GM12878 (cell line): ENCODE results near the gene ST7. TPM values are rescaled to one million over a fixed set of nuclear protein-coding genes. Genes with fewer than 3 reads are reported as not detected.

Experiments used
- ATAC-seq: fragments of 200-7000 bp; cut with Tn5 transposase; 3 replicates; pipeline ENCODE4 v1.9.1; 2020; ENCODE audit warnings: mild to moderate bottlenecking, moderate library complexity
- BruUV-seq: library from RNA; stranded (reverse); fragments of 400-500 nt; replicated peaks from 2 replicates; lab custom pipeline; 2021; lab: Mats Ljungman, UMichigan
- CTCF ChIA-PET: fragments of 300-600 bp; sonication (Branson Sonifier 250); formaldehyde crosslinking; extraction: SDS; loops from one replicate; lab custom pipeline; 2021; ENCODE audit warnings: inconsistent platforms; lab: Yijun Ruan, JAX
- POLR2A ChIA-PET: fragments of 350-600 bp; formaldehyde crosslinking; extraction: SDS; loops from one replicate; lab custom pipeline; 2021; ENCODE audit warnings: inconsistent platforms; lab: Charles Lee
- RAD21 ChIA-PET: fragments of 300-600 bp; sonication (Branson Sonifier 250); formaldehyde crosslinking; loops from one replicate; lab custom pipeline; 2023; ENCODE audit warnings: antibody characterized with exemption; ENCODE audit not compliant: unreplicated experiment; lab: Charles Lee
- SMC1A ChIA-PET: fragments of 300-600 bp; sonication (Branson Sonifier 250); formaldehyde crosslinking; loops from one replicate; lab custom pipeline; 2023; ENCODE audit not compliant: unreplicated experiment, uncharacterized antibody; lab: Charles Lee
- DNase-seq: peaks from one replicate; pipeline ENCODE4 v3.0.0-alpha.2; 2011; ENCODE audit warnings: low read depth, low spot score
- FAIRE-seq: peaks from 3 replicates; lab custom pipeline; 2011; peaks lifted over from hg19 to GRCh38; lab: Jason Lieb, UNC
- H2AFZ ChIP-seq: 2 replicates; pipeline ENCODE4 v1.6.0; 2011; ENCODE audit warnings: low read depth, low read length, control low read depth; ENCODE audit not compliant: control insufficient read depth
- H3K27ac ChIP-seq: 2 replicates; pipeline ENCODE4 v1.5.1; 2011; ENCODE audit warnings: control low read depth; ENCODE audit not compliant: control insufficient read depth, insufficient read depth
- H3K27me3 ChIP-seq, 2 experiments: replicated peaks in 1 of 2; 2 replicates each; pipeline versions ENCODE4 v1.6.0 to v1.6.1; 2011; ENCODE audit warnings: low read length in 1 of 2; ENCODE audit not compliant: control insufficient read depth in 2 of 2, insufficient read depth in 2 of 2
- H3K36me3 ChIP-seq, 2 experiments: 2 replicates each; pipeline ENCODE4 v1.5.1; 2011; ENCODE audit warnings: low read length in 1 of 2; ENCODE audit not compliant: control insufficient read depth in 2 of 2, insufficient read depth in 2 of 2
- H3K4me1 ChIP-seq: 2 replicates; pipeline ENCODE4 v1.6.1; 2011; ENCODE audit warnings: mild to moderate bottlenecking, low read length, moderate library complexity, mixed read lengths; ENCODE audit not compliant: control insufficient read depth, insufficient read depth
- H3K4me2 ChIP-seq: 2 replicates; pipeline ENCODE4 v1.6.0; 2011; ENCODE audit warnings: control low read depth; ENCODE audit not compliant: control insufficient read depth, insufficient read depth
- H3K4me3 ChIP-seq: fragments of 200-600 bp; sonication (generic); 2 replicates; pipeline ENCODE4 v1.5.1; 2016
- H3K79me2 ChIP-seq: 2 replicates; pipeline ENCODE4 v1.6.0; 2011; ENCODE audit warnings: low read length; ENCODE audit not compliant: control insufficient read depth, insufficient read depth
- H3K9ac ChIP-seq: 2 replicates; pipeline ENCODE4 v1.8.0; 2011; ENCODE audit warnings: low read length, control low read depth, mixed read lengths; ENCODE audit not compliant: control insufficient read depth, insufficient read depth
- H3K9me3 ChIP-seq: replicated peaks from 3 replicates; pipeline ENCODE4 v1.5.1; 2011; ENCODE audit warnings: mild to moderate bottlenecking, low read length; ENCODE audit not compliant: control insufficient read depth, insufficient read depth
- H4K20me1 ChIP-seq: 2 replicates; pipeline ENCODE4 v1.6.0; 2011; ENCODE audit not compliant: control insufficient read depth, insufficient read depth
- CBFB ChIP-seq: IDR thresholded peaks from 2 replicates; pipeline ENCODE4 v1.6.1; 2016; ENCODE audit warnings: antibody characterized with exemption, low read depth
- CBX3 ChIP-seq: fragments of 200-600 bp; sonication (generic); IDR thresholded peaks from 2 replicates; pipeline ENCODE4 v1.6.1; 2016; ENCODE audit warnings: low read depth, borderline replicate concordance
- CBX5 ChIP-seq: sonication (generic); IDR thresholded peaks from 2 replicates; pipeline ENCODE4 v1.6.1; 2016; ENCODE audit warnings: low read depth, moderate library complexity, mild to moderate bottlenecking, inconsistent platforms
- E2F4 ChIP-seq: IDR thresholded peaks from 2 replicates; pipeline ENCODE4 v1.6.1; 2012; ENCODE audit warnings: low read depth, low read length, improper control_type of control experiment
- IRF3 ChIP-seq: fragments of 450-650 bp; IDR thresholded peaks from 2 replicates; pipeline ENCODE4 v1.6.1; 2014; ENCODE audit warnings: mild to moderate bottlenecking
- MYC ChIP-seq: IDR thresholded peaks from 2 replicates; pipeline ENCODE4 v1.6.1; 2011; ENCODE audit warnings: mild to moderate bottlenecking, low read length, moderate library complexity, inconsistent platforms; ENCODE audit not compliant: insufficient read depth, insufficient replicate concordance, insufficient read length, severe bottlenecking
- NRF1 ChIP-seq: conservative IDR thresholded peaks from 2 replicates; pipeline ENCODE4 v1.6.1; 2011; ENCODE audit warnings: mild to moderate bottlenecking, low read depth, low read length, improper control_type of control experiment
- PAX8 ChIP-seq: fragments of 450-650 bp; IDR thresholded peaks from 2 replicates; pipeline ENCODE4 v1.6.1; 2017; ENCODE audit warnings: mild to moderate bottlenecking, moderate library complexity
- SMAD5 ChIP-seq: IDR thresholded peaks from 2 replicates; pipeline ENCODE4 v1.6.1; 2016; ENCODE audit warnings: antibody characterized with exemption, low read depth
- SUPT20H ChIP-seq: IDR thresholded peaks from 2 replicates; pipeline ENCODE4 v1.6.1; 2011; ENCODE audit warnings: low read depth, mild to moderate bottlenecking, low read length, moderate library complexity, borderline replicate concordance; ENCODE audit not compliant: control insufficient read depth
- TBL1XR1 ChIP-seq: IDR thresholded peaks from 2 replicates; pipeline ENCODE4 v1.6.1; 2012; ENCODE audit warnings: low read depth, low read length, improper control_type of control experiment
- ZNF622 ChIP-seq: fragments of 450-650 bp; IDR thresholded peaks from 2 replicates; pipeline ENCODE4 v1.6.1; 2017; ENCODE audit warnings: mild to moderate bottlenecking, inconsistent platforms
- WGBS: methylation state at CpG from one replicate; pipeline ENCODE4 v1.1.6; 2016; ENCODE audit warnings: low lambda C conversion rate; ENCODE audit not compliant: insufficient replicate concordance, insufficient coverage; ENCODE audit errors: missing lambda C conversion rate; 5-methylcytosine and 5-hydroxymethylcytosine counted together
- in situ Hi-C: fragments of 300-500 bp; cut with MboI; formaldehyde crosslinking; loops from 9 replicates; pipeline ENCODE4 v1.14.3; 2018; ENCODE audit warnings: mixed read lengths
- intact Hi-C: fragments of 100-400 bp; cut with micrococcal nuclease; formaldehyde crosslinking; loops from one replicate; pipeline ENCODE4 v1.14.2; 2022; ENCODE audit not compliant: unreplicated experiment
- polyA plus RNA-seq, 11 experiments: library from polyadenylated mRNA; depleted of rRNA in 4 of 11; unstranded in 6 of 11; stranded (reverse) in 5 of 11; fragments of >200 nt; fragmentation: Nextera tagmentation in 4 of 11; fragmentation: Illumina TruSeq in 1 of 11; extraction: Ambion mirVana in 4 of 11; extraction: Trizol in 1 of 11; gene quantifications; 1 replicate in 1 of 11; 2 replicates in 10 of 11; pipeline versions ENCODE4 v1.2.1 to v1.2.3, GENCODE V29; 2011 to 2016; ENCODE audit warnings: inconsistent platforms in 2 of 11, missing spikeins in 2 of 11, low read depth in 1 of 11
- total RNA-seq, 4 experiments: library from RNA; depleted of rRNA in 3 of 4; stranded (reverse); fragments of >200 nt in 3 of 4; fragmentation: Illumina TruSeq in 1 of 4; extraction: Trizol in 1 of 4; gene quantifications; 2 replicates each; pipeline versions ENCODE4 v1.2.1 to v1.2.3, GENCODE V29; 2013 to 2021

ST7 gene
- total and polyA plus RNA-seq, 10 of the 15 experiments (the other 5 are each of a cell fraction or from before 2014, with no cell fraction given): 27.7 to 76.4 (median 53.6) TPM

DNA sequence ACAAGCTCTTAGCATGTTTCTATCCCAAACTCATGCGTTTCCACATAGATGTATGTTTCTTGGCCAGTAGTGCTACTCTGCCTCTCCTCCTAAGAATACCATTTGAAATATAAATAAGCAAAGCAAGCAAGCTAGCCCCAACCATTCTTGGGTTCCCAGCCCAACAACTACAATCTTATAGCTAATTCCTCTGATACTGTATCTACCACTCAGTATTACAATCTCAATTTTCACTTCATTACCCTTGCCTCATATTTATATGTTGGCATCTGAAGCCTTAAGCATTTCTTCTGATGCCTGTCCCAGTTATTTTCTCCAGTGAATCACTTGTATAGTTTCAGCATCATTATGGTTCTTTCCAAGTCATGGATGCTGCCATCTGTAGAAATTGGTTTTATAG, 181.1 kb downstream of the ST7 start:
- no peaks in the 10 kb centered on the region for H4K20me1 ChIP-seq
- no peaks in the 10 kb centered on the region; the same call in 1 of the 2 replicates for H3K79me2 ChIP-seq
- RAD21 ChIA-PET: interaction anchor here (1.3 to 2.7 kb wide), 2 partner anchors 9 to 202 kb away, joined by 3 to 17 read pairs; no protein-coding TSS in a partner anchor
- BruUV-seq: no TSS peak
- POLR2A ChIA-PET: no interaction called here
- peaks cover 9% of the 10 kb centered on the region; the same call in 1 of the 2 replicates for H3K4me1 ChIP-seq
- H3K4me3 ChIP-seq: no peak overlapping the region
- SMC1A ChIA-PET: interaction anchor here (0.6 to 2.7 kb wide), 10 partner anchors 8 to 250 kb away, joined by 3 to 14 read pairs (median 3); no protein-coding TSS in a partner anchor
- WGBS: 100% methylated on average over 1 of the region's 1 CpG
- H3K9me3 ChIP-seq: no peaks in the 10 kb centered on the region
- TF ChIP-seq E2F4: no peak
- TF ChIP-seq CBX5: no peak
- TF ChIP-seq TBL1XR1: no peak
- TF ChIP-seq SMAD5: no peak
- no peak for TF ChIP-seq CBFB
- no peak for TF ChIP-seq MYC
- no peak for TF ChIP-seq CBX3
- no peak for TF ChIP-seq NRF1
- TF ChIP-seq IRF3: no peak
- TF ChIP-seq PAX8: no peak
- no peak for TF ChIP-seq SUPT20H
- TF ChIP-seq ZNF622: no peak
- FAIRE-seq: no peak
- H3K27ac ChIP-seq: peak overlapping the region; percentile 46; the same call in 1 of the 2 replicates
- no peak for ATAC-seq
- intact Hi-C loops: no loop called here
- no peak for DNase-seq
- peaks cover 4 to 32% of the 10 kb centered on the region in 2 experiments for H3K36me3 ChIP-seq
- in situ Hi-C loops: no loop called here
- no peak overlapping the region for H3K9ac ChIP-seq
- H3K27me3 ChIP-seq: no peaks in the 10 kb centered on the region
- H2AFZ ChIP-seq: no peak overlapping the region
- CTCF ChIA-PET: interaction anchor here (0.9 to 4.0 kb wide), 12 partner anchors 8 to 211 kb away, joined by 3 to 25 read pairs (median 4); no protein-coding TSS in a partner anchor
- no peak overlapping the region; the same call in 1 of the 2 replicates for H3K4me2 ChIP-seq
